Left forelimb (tissue), 1 donor: ENCODE data around the gene SCUBE1.
"Not testable (repeated sequence)": the region's sequence is repeated elsewhere in the genome, so short reads cannot be mapped to it uniquely, and the experiment has no call there.

Source experiments
- DNase-seq: peaks from one replicate; pipeline ENCODE4 v3.0.0-alpha.2; 2018; ENCODE audit warnings: low spot score

The SCUBE1 gene

DNA sequence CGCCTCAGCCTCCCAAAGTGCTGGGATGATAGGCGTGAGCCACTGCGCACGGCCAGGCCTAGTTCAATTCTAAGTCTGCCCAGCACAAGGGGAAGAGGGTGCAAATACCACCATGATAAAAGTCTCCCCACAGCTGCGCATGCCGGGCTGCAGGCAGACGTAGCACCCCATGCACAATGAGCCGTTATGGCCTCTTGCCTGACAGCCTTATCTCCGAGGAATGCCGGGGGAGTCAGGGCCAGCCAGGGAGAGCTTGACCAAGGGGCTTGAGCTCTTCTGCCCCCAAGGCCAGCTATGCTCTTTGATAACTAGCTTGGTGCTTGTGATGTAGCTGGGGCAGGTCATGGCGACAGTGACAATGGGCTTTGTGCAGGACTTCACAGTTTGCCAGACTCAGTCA lies 13.7 kb upstream of the SCUBE1 start:
- no peak for DNase-seq

DNA sequence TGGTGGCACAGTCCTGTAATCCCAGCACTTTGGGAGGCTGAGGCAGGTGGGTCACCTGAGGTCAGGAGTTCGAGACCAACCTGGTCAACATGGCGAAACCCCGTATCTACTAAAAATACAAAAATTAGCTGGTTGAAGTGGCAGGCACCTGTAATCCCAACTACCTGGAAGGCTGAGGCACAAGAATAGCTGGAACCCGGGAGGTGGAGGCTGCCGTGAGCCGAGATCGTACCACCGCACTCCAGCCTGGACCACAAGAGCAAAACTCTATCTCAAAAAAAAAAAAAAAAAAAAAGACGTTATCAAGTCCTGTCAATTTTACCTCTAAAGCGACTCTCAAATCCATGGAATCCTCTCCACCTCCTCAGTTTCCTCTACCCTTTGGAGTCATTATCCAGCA lies 12.5 kb upstream of the SCUBE1 start:
- not testable (repeated sequence) for DNase-seq

DNA sequence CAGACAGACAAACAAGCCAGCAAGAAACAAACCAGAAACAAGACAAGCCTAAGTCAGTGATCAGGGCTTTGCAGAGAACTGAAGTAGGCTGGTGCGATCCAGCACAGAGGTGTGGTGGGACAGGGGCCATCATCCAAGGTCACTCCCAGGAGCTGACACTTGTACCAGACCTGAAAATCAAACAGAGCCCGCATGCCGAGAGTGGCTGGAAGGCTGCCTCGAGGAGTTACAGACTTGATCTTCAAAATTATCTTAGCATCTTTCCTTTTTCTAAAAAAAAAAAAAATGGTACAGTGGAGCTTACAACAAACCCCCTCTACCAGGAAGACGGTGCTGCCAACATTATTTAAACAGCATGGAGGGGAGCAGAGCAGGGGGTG lies 8.8 kb upstream of the SCUBE1 start:
- no peak for DNase-seq

- DNase-seq, result no peak
Observed at GRCh38 chr22:43349636-43350035, 6.5 kb upstream of the SCUBE1 start.

- DNase-seq, result no peak
Observed at GRCh38 chr22:43346521-43346929, 3.4 kb upstream of the SCUBE1 start.

DNA sequence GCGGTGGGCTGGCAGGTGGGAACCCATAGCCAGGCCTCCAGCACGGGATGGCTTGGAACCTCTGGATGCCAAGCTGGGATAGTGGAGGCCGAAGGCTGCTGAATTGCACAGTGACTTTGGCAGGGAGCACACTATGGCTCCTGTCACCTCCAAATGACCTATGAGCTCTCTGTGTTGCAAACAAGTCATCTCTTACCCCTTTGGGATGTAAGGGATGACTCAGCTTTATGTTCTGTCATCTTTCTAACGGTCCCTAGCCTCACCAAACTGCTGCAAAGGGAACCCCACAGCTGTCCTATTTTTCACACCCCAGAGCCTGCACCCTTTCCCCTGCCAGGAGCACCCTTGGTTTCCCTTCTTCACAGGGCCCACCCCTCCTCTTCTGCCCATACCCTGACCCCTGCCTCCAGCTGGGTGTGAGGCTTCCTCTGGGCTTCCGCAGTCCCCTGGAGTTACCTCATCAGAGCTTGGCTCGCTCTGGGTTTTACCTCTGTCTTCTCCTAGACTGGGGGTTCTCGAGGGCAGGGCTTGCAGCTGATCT lies 2.7 kb upstream of the SCUBE1 start:
- no peak for DNase-seq

DNA sequence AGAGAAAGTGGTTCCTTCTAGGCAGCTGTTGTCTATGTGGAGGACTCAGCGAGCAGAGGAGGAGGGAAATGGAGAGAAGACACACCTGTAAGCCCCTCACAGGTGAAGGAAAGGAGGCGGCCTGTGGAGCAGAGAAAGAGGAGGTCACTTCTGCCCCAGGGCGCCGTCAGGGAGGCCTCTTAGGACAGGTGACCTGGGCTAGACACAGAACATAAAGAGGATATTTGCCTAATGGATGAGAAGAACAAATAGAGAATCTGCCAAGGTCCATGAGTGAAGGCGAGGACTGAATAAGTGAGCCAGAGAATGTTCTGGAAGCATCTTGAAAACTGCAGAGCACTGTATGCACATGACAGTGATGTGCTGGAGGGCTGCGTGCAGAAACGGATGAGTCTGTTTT lies 2.2 kb upstream of the SCUBE1 start:
- no peak for DNase-seq

GRCh38 chr22:43344520-43344787 lies 1.3 kb upstream of the SCUBE1 start:
- no peak for DNase-seq

DNA sequence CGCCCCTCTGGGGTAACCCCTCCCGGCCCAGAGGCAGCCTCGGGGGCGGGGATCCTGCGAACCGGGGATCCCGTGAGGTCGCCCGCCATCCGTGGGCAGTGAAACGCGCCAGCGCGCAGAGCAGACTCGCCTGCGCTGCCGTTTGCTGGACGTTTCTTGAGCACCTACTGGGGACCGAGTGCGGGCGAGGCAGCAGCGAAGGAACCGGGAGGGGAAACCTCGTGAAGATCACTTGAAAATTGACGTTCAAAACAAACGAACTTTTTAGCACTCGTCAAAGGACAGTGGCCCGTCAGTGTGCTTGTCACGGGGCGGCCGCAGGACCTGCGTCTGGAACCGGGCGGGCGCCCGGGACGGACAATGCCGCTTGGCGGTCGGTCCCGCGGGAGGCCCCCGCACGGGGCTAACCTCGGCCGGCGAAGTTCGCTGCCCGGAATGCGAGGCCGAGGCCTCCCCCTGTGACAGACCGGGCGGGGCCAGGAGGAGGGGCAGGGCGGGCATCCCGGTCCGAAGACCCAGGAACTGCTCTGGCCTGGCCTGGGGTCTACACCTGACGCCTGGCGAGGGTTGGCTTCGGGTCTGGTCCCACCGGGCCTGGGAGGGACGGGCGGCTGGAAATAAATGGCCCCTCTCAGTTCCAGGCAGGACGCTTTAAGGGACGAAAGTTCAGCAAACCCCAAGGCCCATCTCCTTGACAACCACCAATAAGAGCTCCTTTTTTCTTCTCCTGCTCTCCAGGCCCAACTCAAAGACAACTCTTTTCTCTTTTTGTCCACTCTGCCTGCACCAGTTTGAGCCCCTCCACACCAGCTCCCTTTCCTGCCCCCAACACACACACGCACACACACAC lies 723 bp upstream of the SCUBE1 start:
- no peak for DNase-seq

DNA sequence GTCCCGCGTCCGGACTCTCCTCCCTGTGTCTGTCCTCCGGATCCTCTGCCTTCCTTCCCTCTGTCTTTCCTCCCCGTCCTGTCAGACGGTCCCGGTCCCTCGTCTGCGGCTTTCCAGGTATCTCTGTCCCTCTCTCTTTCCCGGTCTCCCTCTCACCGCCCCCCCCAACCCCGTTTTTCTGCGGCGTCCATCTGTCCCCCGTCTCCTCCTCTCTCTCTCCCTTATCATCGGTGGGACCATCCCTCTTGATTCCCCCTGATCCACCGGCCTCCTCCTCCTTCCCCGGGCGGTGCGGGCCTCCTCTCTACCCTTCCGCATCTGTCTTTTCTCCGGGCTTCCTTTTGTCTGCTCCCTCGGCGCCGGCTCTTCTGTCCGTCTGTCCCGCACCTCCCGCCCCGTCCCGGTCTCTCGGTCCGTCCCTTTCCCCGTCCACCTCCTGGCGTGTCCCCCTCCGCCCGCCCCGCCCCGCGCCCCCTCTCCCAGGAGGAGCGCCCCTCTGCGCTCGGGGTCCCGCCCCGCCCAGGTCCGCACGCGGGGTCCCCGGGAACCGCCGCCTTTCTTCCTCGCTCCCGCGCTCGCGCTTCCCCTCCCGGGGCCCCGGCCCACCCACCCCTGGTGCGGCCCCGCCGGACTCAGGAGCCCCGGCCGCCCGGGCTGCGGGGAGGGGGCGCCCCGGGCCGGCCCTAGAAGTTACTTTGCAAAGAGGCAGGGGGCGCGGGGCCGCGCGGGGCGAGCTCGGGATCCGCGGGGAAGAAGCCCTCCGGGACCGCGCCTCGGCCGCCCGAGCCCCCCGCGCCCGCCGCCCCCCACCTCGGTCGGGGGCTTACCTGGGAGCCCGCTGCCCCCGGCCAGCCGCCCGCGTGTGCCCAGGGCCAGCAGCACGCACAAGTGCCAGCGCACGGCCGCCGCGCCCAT lies 568 bp downstream of the SCUBE1 start:
- no peak for DNase-seq

DNA sequence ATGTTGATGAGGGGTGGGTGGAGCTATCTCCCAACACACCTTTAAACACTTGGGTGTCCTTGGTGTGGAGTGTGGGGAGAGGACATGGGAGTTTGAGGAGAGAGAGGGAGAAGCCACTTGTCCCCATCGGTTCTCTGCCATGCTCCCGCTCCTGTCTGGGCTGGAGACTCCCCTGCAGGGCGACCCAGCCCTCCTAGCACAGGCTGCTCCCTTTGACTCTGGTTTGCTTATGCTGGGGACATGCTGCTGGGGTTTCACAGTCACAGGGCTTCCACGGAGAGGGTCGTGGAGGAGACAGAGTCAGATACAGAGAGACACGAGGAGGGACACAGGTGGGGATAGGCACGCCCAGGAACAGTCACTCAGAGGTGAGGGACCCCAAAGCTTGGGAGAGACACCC lies 1.6 kb downstream of the SCUBE1 start:
- no peak for DNase-seq

DNA sequence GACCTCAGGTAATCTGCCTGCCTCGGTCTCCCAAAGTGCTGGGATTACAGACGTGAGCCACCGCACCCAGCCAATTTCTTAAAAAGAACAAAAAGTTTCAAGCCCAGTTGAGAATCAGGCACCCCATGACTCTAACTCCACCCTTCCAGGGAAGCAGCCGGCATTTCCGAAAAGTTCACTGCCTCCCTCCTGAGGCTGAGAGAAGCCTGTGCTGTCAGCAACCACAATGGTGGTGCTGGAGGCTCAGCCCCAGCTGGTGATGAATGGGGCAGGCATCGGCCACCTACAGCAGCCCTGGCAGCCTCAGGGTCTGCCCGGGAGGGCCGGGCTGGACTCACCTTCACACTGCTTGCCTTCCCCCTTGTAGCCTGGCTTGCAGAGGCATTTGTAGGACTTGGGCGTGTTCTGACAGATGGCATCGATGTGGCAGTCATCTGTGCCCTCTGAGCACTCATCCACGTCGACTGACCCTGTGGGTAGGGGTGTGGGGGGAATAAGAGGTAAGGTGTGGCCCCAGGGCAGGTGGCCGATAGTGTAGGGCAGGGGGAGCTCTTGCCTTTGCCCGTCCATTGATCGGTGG lies 4.3 kb downstream of the SCUBE1 start:
- no peak for DNase-seq

- DNase-seq, result no peak
Observed at GRCh38 chr22:43337946-43338345, 5.2 kb downstream of the SCUBE1 start.

DNA sequence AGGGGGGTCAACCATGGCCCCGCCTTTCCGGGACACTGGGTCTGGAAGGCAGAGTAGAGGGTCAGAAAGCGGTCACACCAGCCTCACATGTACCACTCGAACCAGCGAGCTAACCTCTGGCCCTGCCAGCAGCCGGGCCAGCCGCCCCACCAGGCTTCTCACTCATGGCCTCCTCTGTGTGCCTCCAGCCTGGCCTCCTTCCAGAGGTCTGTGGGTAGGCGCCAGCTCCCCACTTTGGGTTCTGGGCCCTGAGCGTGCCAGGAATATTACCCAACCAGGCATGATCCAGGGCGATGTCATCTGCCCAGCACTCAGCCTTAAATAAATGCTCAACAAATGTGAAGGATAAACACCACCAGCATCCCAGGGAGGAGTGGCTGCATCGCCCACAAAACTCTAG lies 5.8 kb downstream of the SCUBE1 start:
- DNase-seq, result no peak

GRCh38 chr22:43334378-43334777 lies 8.8 kb downstream of the SCUBE1 start:
- DNase-seq, result no peak

DNA sequence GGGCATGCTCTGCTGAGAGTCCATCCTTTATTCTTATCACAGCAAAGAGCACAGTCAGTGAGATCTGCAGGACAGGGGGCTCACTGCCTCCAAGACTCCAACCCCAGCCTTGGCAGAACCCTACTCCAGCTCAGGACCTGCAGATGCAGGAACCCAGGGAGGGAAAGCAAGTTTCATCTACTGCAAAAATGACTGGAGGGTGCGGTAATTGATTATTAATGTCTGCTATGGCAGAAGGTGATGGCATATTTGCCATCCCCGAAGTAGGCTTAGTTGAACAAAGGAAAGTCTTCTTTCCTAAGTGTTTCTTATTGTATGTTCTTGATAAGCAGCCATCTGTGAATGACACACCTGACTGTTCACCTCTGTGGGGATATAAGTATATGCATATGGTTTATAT lies 9.2 kb downstream of the SCUBE1 start:
- DNase-seq, result no peak

DNA sequence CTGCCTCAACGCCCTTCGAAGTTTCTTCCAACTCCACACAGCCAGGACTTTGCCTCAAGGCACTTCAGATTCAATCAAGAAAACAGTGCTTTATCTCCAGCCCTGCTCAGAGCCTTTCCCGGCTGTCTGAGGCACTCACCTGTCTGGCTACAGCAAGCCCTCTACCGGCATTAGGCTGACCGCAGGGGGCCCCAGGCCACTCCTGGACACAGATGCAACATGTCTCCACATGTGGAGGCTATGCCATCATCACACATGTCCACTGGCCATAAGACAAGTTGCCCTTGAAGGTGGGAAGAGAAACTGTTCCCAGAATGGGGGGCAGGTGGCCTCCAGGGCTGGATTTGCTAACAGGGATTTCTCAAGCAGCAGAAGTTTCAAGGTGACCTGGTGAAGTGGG lies 10.0 kb downstream of the SCUBE1 start:
- no peak for DNase-seq

GRCh38 chr22:43331698-43332097 lies 11.5 kb downstream of the SCUBE1 start:
- DNase-seq, result no peak

- no peak for DNase-seq
Observed at GRCh38 chr22:43331069-43331451, 12.1 kb downstream of the SCUBE1 start.

- DNase-seq, result no peak
Observed at GRCh38 chr22:43330178-43331068, 12.7 kb downstream of the SCUBE1 start.

DNA sequence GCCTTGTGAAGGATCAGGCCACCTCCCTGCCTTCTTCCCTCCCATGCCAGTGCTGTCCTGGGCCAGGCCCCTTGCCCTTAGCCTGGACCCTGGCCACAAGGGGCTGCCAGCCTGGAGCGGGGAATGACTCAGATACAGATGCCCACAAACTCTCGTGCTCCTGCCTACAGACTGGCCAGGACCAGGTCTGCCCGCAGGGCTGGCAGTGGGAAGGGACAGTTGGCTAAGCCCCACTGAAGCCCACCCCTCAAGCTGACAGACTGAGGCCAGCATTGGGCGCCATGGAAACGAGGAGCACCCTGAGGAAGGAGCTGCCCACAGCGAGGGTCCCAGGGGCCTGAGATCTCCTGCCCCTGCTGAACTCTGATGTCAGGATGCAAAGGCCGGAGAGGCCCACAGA lies 14.1 kb downstream of the SCUBE1 start:
- no peak for DNase-seq

DNA sequence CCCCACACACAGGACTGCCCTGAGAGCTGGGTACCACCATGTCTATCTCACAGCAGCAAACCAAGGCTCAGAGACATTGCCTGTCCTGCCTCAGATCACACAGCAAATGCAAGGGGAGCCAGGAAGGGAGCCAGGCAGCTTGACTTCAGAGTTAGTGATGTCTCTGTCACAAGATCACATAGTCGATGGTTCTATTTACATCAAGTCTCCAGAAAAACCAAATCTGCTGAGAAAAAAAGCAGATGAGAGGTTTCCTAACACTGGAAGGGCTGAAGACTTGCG lies 16.1 kb downstream of the SCUBE1 start:
- no peak for DNase-seq
